T-helper 9 cell (primary cell): Measurements from ENCODE around the gene TRAF1.
A peak's percentile ranks its signal among the peaks of the same experiment; 100 is the strongest.

ENCODE experiments used
- DNase-seq: peaks from one replicate; pipeline ENCODE4 v3.0.0-alpha.2; 2020

Gene TRAF1

DNA sequence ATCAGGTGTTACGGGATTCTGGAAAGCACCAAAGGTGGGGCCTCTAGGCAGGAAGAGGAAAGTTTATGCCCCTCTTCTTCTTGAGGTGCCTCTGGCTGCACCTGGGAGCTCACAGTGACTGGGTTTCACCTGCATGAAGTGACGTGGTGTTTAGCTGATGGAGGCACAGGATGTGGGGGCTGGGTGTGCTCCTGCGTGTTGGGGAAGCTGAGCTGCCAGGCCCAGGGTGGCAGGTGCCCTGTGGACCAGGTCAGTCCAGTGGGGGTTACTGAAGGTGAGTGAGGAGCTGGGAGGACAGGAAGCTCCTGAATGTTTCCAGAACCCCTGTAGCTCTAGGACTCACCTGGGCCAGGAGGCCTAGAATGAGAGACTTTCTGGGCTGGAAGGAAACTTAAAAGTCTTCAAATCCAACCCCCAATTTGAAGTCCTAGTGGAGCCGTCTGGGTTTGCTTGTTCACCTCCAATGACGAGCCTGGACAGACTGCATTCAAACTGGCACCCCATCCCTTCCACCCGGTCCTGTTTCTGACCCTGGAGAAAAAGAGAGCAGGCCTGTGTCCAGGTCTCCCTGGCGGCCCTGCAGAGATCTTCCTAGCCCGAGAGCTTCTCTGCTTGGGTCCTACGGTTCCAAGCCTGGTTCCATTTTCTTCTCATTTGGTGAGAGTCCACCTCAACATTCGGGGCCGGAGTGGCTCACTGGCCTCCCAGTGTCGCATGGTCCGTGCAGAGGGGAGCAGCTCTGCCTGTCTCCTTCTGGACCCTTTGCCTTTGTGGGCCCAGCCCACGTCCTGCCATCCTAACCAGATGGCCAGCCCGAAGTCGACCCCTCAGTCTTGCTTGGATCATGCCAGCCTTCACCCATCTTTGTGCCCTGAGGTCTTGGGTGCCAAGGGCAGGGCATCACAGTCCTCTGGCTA lies 22.3 kb downstream of the TRAF1 start:
- DNase-seq, result peak; percentile 56

DNA sequence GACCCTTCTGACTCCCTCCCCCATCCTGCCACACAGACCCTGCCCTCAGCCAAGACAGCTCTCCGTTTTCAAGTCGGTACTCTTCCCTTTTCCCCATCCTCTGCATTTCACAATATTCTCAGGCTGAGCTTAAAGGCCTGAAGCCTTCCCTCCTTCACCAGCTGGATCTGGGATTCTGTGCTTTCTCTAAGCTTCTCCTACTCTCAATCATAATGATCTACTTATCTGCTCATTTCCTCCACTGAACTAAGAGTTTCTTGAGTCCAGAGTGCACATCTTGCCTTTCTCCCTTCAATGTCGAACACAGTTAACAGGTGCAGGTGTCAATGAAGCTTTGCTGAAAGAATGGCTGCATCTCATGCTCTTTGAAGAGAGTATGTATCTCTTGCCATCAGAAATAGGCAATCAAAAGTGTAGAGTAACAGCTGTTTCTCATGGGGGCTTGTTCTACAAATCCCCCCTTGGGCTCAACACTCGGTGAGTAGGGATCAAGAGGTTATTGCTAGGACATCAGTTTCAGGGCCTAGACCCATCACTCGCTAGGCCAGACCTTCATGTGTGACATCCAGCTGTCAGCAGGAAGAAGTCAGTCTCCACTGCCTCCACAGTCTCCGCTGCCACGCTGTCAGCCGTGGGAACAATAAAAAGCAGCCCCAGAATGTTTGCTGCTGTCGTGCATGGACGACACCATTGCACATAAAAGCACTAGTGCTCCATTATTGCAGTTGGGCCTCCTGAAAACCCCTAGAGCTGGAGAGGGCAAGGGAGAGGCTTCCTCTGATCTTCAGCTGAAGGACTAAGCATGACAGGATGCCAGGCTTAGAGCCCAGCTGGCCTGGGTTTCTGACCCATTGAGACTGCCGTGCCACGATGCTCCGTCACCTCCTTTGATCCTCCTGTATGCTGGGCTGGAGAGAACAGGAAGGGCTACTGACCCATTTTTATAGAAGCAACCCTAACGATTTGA lies 23.7 kb downstream of the TRAF1 start:
- no peak for DNase-seq

GRCh38 chr9:120901755-120902568 lies 24.6 kb downstream of the TRAF1 start:
- no peak for DNase-seq

- DNase-seq, result no peak
Observed at GRCh38 chr9:120900824-120901223, 25.8 kb downstream of the TRAF1 start.

- DNase-seq, result no peak
Observed at GRCh38 chr9:120899490-120900068, 27.0 kb downstream of the TRAF1 start.

DNA sequence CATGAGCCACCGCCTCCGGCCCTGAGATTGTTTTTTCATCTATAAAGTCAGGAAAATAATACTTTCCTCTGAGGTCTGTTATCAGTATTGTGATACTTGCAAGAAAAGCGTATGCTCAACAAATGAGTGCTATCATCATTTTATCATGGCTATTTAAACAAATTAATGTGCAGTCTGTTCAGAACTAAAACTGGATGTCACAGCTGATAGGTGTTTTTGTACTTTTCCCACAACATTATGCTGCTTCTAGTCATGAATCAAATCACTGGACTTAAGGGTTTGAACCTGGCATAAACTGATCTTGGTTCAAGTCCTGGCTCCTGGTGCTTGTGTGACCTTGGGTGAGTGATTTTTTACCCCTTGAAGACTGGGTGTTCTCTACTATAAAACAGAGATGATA lies 28.2 kb downstream of the TRAF1 start:
- DNase-seq, result no peak

DNA sequence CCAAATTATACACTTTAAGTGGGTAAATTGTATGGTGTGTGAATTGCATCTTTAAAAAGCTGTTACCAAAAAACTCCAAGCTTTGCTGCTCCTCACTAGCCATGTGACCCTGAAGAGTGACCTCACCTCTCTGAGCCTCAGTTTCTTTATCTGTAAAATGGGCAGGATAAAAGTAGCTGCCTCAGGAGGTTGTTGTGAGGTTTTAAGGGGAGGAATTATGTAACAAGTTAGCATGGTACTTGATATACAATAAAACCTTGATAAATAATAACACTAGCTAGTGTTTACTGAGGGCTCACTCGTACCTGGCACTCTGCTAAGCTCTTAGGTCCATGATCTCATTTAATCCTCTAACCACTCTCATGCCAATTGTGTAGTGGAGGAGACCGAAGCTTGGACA lies 30.6 kb downstream of the TRAF1 start:
- no peak for DNase-seq

DNA sequence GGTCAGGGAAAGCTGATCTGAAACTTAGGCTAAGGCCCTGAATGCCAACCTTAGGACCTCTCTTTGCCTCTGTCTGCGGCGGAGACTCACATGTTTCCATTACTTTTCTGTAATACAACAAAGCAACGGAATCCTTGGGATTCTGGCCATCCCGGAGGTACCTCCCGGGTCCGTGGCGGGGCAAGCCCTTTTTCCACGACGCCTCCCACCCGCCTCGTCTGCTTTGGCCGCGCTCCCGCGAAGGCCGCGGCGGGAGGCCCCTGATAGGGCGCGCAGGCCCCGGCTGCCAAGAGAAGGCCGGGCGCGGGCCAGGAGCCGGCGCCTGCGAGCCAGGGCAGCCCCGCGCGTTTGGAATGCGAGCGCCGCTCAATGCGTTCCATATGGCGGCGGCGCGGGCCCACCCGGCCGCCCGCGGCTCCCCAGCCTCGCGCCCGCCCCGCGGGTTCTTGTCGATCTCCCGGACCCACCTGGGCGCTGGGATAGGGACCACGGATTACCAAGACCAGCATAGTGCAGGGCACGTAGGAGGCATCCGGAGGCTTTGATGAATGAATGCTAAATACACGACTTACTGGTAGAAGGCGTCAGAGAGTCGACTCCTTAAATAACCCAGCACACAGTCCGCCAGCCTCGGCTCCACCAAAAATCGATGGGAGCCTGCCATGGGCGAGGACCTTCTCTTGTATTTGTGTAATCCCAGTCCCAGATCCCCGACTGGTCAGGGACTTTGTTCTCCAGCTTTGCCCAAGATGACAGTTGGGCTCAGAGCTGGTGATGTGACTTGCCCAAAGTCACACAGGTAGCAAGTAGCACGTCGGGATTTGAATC lies 32.1 kb downstream of the TRAF1 start:
- no peak for DNase-seq

GRCh38 chr9:120893611-120894307 lies 32.8 kb downstream of the TRAF1 start:
- DNase-seq, result no peak

GRCh38 chr9:120892748-120893610 lies 33.6 kb downstream of the TRAF1 start:
- DNase-seq, result peak; percentile 43

DNA sequence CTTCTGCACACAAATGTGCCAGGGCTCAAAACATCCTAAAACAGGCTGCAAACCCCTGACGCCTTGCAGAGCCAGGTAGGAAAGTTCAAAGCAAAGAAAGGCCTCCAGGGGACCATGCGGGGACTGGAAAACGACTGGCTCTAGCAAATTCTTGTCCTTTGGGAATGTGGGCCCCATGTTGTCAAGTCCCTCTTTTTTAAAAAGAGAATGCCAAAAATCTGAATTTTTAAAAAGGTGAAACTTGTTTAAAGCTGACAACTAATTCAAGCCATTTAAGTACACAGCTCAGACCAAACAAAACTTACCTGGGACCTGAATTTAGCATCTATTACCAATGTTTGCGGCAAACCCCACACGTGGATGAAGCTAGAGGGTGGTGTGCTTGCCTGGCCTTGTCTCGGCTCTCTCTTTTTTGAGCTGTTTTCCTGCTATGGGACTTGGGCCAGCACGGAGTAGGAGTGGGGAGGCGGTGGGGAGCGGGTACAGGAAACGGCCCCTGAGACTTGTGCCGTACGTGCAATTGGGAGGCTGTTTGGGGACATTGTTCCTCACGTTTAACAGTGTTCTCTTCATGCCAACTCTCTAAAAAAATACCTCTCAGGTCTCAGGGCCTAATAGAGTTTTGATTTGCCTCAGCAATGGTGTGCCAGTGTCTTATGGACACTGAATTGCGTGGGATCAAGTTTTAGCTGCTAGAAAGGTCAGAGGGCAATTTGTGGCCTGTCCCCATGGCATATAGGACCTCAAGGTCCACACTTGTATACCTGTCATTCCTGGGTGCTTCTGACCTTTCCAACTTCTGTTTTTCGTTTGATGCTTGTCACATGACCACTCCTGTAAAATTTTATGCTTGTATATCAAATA lies 34.5 kb downstream of the TRAF1 start:
- DNase-seq, result no peak

DNA sequence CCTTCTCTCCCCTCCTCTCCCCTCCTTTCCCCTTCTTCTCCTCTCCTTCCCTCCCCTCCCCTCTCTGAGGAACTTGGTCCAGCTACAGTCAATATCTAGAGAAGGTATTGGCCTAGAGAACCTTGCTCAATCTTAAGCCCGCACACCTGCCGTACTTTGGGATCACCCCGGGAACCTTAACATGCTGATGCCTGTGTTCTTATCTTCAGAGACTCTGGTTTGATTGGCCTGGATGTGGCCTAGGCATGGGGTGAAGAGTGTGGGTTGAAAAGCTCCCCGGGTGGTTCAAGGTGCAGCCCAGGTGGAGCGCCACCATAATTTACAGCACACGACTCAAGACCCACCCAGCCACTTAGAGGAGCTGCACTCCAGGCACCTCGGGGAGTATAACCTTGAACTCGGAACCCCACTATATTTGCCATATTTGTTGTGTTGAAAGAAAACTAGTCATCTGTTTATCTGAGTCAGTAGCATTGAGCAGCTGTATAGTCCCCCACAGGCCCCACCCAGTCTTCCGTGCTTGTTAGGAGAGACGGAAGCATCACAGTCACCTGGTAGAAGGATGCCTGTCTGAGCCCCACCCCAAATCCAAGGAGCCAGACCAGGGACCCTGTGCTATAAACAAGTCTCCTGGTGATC lies 35.2 kb downstream of the TRAF1 start:
- DNase-seq, result peak; percentile 32

DNA sequence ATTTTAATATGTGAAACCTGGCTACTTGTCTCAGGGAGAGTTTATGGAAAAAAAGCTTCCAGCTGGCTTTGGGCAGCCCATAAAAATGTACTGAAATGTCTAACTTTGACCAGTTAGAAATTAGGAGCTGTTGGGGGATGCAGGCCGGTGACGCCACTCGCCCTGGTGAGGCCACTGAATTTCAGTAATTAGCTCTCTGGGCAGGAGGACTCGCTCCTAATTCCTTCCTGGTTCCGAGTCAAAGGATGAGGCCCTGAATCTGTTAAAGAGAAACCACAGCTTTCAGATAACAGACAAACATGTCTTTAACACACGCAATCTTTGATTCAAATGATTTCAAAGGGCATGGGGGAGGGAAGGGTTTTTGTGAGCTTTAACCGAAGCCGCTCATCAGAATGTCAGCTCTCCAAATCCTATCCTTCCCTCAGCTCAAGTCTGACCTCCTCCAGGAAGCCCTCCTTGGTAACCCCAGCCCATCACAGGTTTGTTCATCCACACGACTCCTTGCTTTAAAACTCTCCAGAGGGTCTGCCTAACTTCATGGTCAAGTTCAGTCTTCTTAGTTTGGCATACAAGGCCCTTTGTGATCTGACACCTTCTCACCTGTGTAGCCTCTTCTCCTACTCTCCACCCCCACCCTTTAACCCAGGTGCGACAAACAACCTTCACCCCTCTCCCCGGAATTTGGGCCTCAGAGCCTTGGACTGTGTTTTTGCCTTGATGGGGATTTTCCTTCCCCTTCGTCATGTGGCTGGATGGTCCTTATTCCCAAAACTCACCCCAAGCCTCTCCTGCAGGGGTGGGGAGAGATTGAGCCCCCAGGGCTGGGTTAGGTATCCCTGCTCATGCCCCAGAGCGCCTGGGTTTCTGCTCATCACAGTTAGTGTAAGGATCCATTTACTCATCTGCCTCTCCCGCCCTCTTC lies 36.0 kb downstream of the TRAF1 start:
- DNase-seq, result no peak

GRCh38 chr9:120889606-120890271 lies 36.9 kb downstream of the TRAF1 start:
- no peak for DNase-seq

- no peak for DNase-seq
Observed at GRCh38 chr9:120888626-120889025, 38.0 kb downstream of the TRAF1 start.

GRCh38 chr9:120886490-120886967 lies 40.1 kb downstream of the TRAF1 start:
- no peak for DNase-seq
